AG08395 (cell line): ENCODE measurements around the gene MSX1.

Source experiments
- DNase-seq: peaks from one replicate; pipeline ENCODE4 v3.0.0; 2012; ENCODE audit warnings: mixed read lengths, low spot score

The MSX1 gene

GRCh38 chr4:4857809-4858508 is 1.5 kb upstream of the MSX1 start:
- no peak for DNase-seq

- DNase-seq, result no peak
Observed at GRCh38 chr4:4858527-4859324, 739 bp upstream of the MSX1 start.

GRCh38 chr4:4859799-4860599 is 534 bp downstream of the MSX1 start:
- DNase-seq, result no peak

- peak; percentile 85 for DNase-seq
Observed at GRCh38 chr4:4860600-4861389, 1.3 kb downstream of the MSX1 start.

- DNase-seq, result no peak
Observed at GRCh38 chr4:4861390-4862018, 2.0 kb downstream of the MSX1 start.

GRCh38 chr4:4862071-4862551 is 2.6 kb downstream of the MSX1 start:
- DNase-seq, result no peak

GRCh38 chr4:4862665-4863482 is 3.4 kb downstream of the MSX1 start:
- no peak for DNase-seq

GRCh38 chr4:4864443-4864939 is 5.0 kb downstream of the MSX1 start:
- no peak for DNase-seq

- no peak for DNase-seq
Observed at GRCh38 chr4:4864940-4865704, 5.7 kb downstream of the MSX1 start.

- no peak for DNase-seq
Observed at GRCh38 chr4:4865705-4866123, 6.2 kb downstream of the MSX1 start.

GRCh38 chr4:4866124-4866865 is 6.8 kb downstream of the MSX1 start:
- no peak for DNase-seq

- no peak for DNase-seq
Observed at GRCh38 chr4:4866866-4867374, 7.5 kb downstream of the MSX1 start.

- peak; percentile 53 for DNase-seq
Observed at GRCh38 chr4:4867375-4868039, 8.0 kb downstream of the MSX1 start.

- DNase-seq, result no peak
Observed at GRCh38 chr4:4868040-4868757, 8.7 kb downstream of the MSX1 start.

GRCh38 chr4:4868758-4869723 is 9.6 kb downstream of the MSX1 start:
- DNase-seq, result no peak
